Naive thymus-derived CD8-positive, alpha-beta T cell (primary cell): ENCODE results near the gene PPM1D. TPM values are rescaled to one million over a fixed set of nuclear protein-coding genes. Genes with fewer than 3 reads are reported as not detected.

ENCODE experiments used
- ATAC-seq, 2 donors: fragments of 150-1000 bp; cut with Tn5 transposase in 1 of 2; sonication (Bioruptor Pico), chemical (Tn5 transposase) in 1 of 2; 1 replicate in 1 of 2; 2 replicates in 1 of 2; pipeline ENCODE4 v1.10.0; 2021; ENCODE audit warnings: mild to moderate bottlenecking in 2 of 2, moderate library complexity in 2 of 2
- POLR2A ChIA-PET: fragments of 350-600 bp; sonication (Branson Sonifier 250); formaldehyde crosslinking; loops from one replicate; lab custom pipeline; 2021; ENCODE audit warnings: antibody characterized with exemption; lab: Charles Lee
- DNase-seq, 10 donors: peaks; one replicate each; pipeline versions ENCODE4 v3.0.0 to v3.0.0-alpha.2; 2020 to 2022
- H3K27ac Mint-ChIP-seq, 10 donors: one replicate each; pipeline ENCODE4 v1.8.0; 2020 to 2022; ENCODE audit warnings: mild to moderate bottlenecking in 10 of 10, mixed read lengths in 10 of 10, moderate library complexity in 4 of 10, inconsistent platforms in 1 of 10
- H3K27me3 Mint-ChIP-seq, 5 donors: one replicate each; pipeline ENCODE4 v1.8.0; 2021 to 2022; ENCODE audit warnings: mixed read lengths in 5 of 5
- H3K36me3 Mint-ChIP-seq, 3 donors: one replicate each; pipeline ENCODE4 v1.8.0; 2020 to 2022; ENCODE audit warnings: mixed read lengths in 3 of 3, mild to moderate bottlenecking in 2 of 3, inconsistent platforms in 1 of 3
- H3K4me1 Mint-ChIP-seq, 4 donors: one replicate each; pipeline ENCODE4 v1.8.0; 2021 to 2022; ENCODE audit warnings: mixed read lengths in 4 of 4
- H3K4me3 Mint-ChIP-seq, 10 donors: one replicate each; pipeline ENCODE4 v1.8.0; 2020 to 2022; ENCODE audit warnings: mild to moderate bottlenecking in 10 of 10, mixed read lengths in 10 of 10, moderate library complexity in 6 of 10, inconsistent platforms in 1 of 10
- H3K9me3 Mint-ChIP-seq, 9 donors: one replicate each; pipeline ENCODE4 v1.8.0; 2020 to 2022; ENCODE audit warnings: mixed read lengths in 9 of 9, mild to moderate bottlenecking in 3 of 9, inconsistent platforms in 1 of 9, moderate library complexity in 1 of 9
- polyA plus RNA-seq, 3 donors: library from polyadenylated mRNA; unstranded; fragments of 300-500 nt; fragmentation: Illumina TruSeq; gene quantifications; one replicate each; pipeline ENCODE4 v1.2.3, GENCODE V29; 2021
- total RNA-seq, 8 experiments: library from RNA in 2 of 8; stranded (reverse) in 2 of 8; gene quantifications; one replicate each; pipeline ENCODE4 v1.2.3 and lab custom pipeline; 2021 to 2026

PPM1D gene
- total and polyA plus RNA-seq, 5 experiments from 2014 or later, result 5.8 to 18.6 (median 10.9) TPM

GRCh38 chr17:60629120-60629519, 29.1 kb downstream of the PPM1D start:
- ATAC-seq, result no peak
- H3K4me1 Mint-ChIP-seq, result peaks cover 4 to 10% (median 7%) of the 10 kb centered on the region in 4 donors
- no peak overlapping the region for H3K4me3 Mint-ChIP-seq
- H3K36me3 Mint-ChIP-seq, result peaks cover 0 to 38% (median 0%) of the 10 kb centered on the region in 3 donors
- no peak for DNase-seq
- POLR2A ChIA-PET, result no interaction called here
- H3K27ac Mint-ChIP-seq, result peak overlapping the region in 2 of 10 donors; percentile 11 to 15
- no peaks in the 10 kb centered on the region for H3K9me3 Mint-ChIP-seq
- no peaks in the 10 kb centered on the region for H3K27me3 Mint-ChIP-seq

- H3K4me3 Mint-ChIP-seq, result no peak overlapping the region
- no peaks in the 10 kb centered on the region for H3K27me3 Mint-ChIP-seq
- peaks cover 0 to 39% (median 4%) of the 10 kb centered on the region in 3 donors for H3K36me3 Mint-ChIP-seq
- H3K9me3 Mint-ChIP-seq, result no peaks in the 10 kb centered on the region
- no peak for DNase-seq
- H3K4me1 Mint-ChIP-seq, result peaks cover 4 to 10% (median 7%) of the 10 kb centered on the region in 4 donors
- no peak for ATAC-seq
- POLR2A ChIA-PET, result no interaction called here
- peak overlapping the region in 7 of 10 donors; percentile 37 to 86 (median 71) for H3K27ac Mint-ChIP-seq
These were observed 30.4 kb downstream of the PPM1D start for GRCh38 chr17:60630352-60630751.

GRCh38 chr17:60631119-60631518, 31.1 kb downstream of the PPM1D start:
- no peaks in the 10 kb centered on the region for H3K27me3 Mint-ChIP-seq
- H3K4me3 Mint-ChIP-seq, result no peak overlapping the region
- H3K4me1 Mint-ChIP-seq, result peaks cover 4 to 10% (median 7%) of the 10 kb centered on the region in 4 donors
- peak overlapping the region in 9 of 10 donors; percentile 25 to 86 (median 56) for H3K27ac Mint-ChIP-seq
- DNase-seq, result no peak
- POLR2A ChIA-PET, result no interaction called here
- peaks cover 0 to 42% (median 4%) of the 10 kb centered on the region in 3 donors for H3K36me3 Mint-ChIP-seq
- no peaks in the 10 kb centered on the region for H3K9me3 Mint-ChIP-seq
- no peak for ATAC-seq

GRCh38 chr17:60637683-60638082, 37.7 kb downstream of the PPM1D start:
- POLR2A ChIA-PET, result interaction anchor here (1.0 kb wide), 1 partner anchor 36 kb away, joined by 3 read pairs; no protein-coding TSS in a partner anchor
- H3K9me3 Mint-ChIP-seq, result no peaks in the 10 kb centered on the region
- peaks cover 0 to 6% (median 3%) of the 10 kb centered on the region in 4 donors for H3K4me1 Mint-ChIP-seq
- DNase-seq, result no peak
- H3K27ac Mint-ChIP-seq, result peak overlapping the region in 6 of 10 donors; percentile 2 to 45 (median 28)
- H3K4me3 Mint-ChIP-seq, result no peak overlapping the region
- ATAC-seq, result no peak
- H3K27me3 Mint-ChIP-seq, result no peaks in the 10 kb centered on the region
- peaks cover 0 to 64% (median 4%) of the 10 kb centered on the region in 3 donors for H3K36me3 Mint-ChIP-seq

- no peak overlapping the region for H3K27ac Mint-ChIP-seq
- DNase-seq (no peak), ATAC-seq (no peak)
- no peaks in the 10 kb centered on the region for H3K27me3 Mint-ChIP-seq
- H3K9me3 Mint-ChIP-seq, result no peaks in the 10 kb centered on the region
- POLR2A ChIA-PET, result interaction anchor here (0.7 kb wide), 1 partner anchor 66 kb away, joined by 3 read pairs; no protein-coding TSS in a partner anchor
- peaks cover 0 to 7% (median 3%) of the 10 kb centered on the region in 4 donors for H3K4me1 Mint-ChIP-seq
- H3K4me3 Mint-ChIP-seq, result no peak overlapping the region
- H3K36me3 Mint-ChIP-seq, result peaks cover 0 to 62% (median 4%) of the 10 kb centered on the region in 3 donors
These were observed 39.0 kb downstream of the PPM1D start for GRCh38 chr17:60639019-60639330.

GRCh38 chr17:60640503-60640902, 40.5 kb downstream of the PPM1D start:
- peaks cover 0 to 7% (median 3%) of the 10 kb centered on the region in 4 donors for H3K4me1 Mint-ChIP-seq
- no peaks in the 10 kb centered on the region for H3K9me3 Mint-ChIP-seq
- H3K27me3 Mint-ChIP-seq, result no peaks in the 10 kb centered on the region
- H3K36me3 Mint-ChIP-seq, result peaks cover 0 to 53% (median 0%) of the 10 kb centered on the region in 3 donors
- no peak overlapping the region for H3K4me3 Mint-ChIP-seq
- DNase-seq (no peak), ATAC-seq (no peak)
- POLR2A ChIA-PET, result no interaction called here
- H3K27ac Mint-ChIP-seq, result no peak overlapping the region

GRCh38 chr17:60641126-60641525, 41.1 kb downstream of the PPM1D start:
- DNase-seq, result no peak
- no peak for ATAC-seq
- H3K36me3 Mint-ChIP-seq, result peaks cover 0 to 47% (median 0%) of the 10 kb centered on the region in 3 donors
- peaks cover 2 to 9% (median 6%) of the 10 kb centered on the region in 4 donors for H3K4me1 Mint-ChIP-seq
- H3K4me3 Mint-ChIP-seq, result no peak overlapping the region
- no peaks in the 10 kb centered on the region for H3K27me3 Mint-ChIP-seq
- H3K9me3 Mint-ChIP-seq, result no peaks in the 10 kb centered on the region
- POLR2A ChIA-PET, result no interaction called here
- peak overlapping the region in 1 of 10 donors; percentile 6 for H3K27ac Mint-ChIP-seq

GRCh38 chr17:60641810-60642220, 41.8 kb downstream of the PPM1D start:
- POLR2A ChIA-PET, result no interaction called here
- Mint-ChIP-seq H3K36me3 (peaks cover 0 to 43% (median 0%) of the 10 kb centered on the region in 3 donors), H3K4me1 (peaks cover 4 to 16% (median 12%) of the 10 kb centered on the region in 4 donors), H3K4me3 (no peak overlapping the region), H3K27me3 (no peaks in the 10 kb centered on the region), H3K9me3 (no peaks in the 10 kb centered on the region), H3K27ac (peak overlapping the region in 1 of 10 donors; percentile 58)
- DNase-seq (peak in 9 of 10 donors; percentile 8 to 66 (median 43)), ATAC-seq (peak; percentile 35 to 53)

GRCh38 chr17:60645918-60646523, 46.0 kb downstream of the PPM1D start:
- POLR2A ChIA-PET, result no interaction called here

GRCh38 chr17:60646701-60647100, 46.7 kb downstream of the PPM1D start:
- peak overlapping the region in 4 of 10 donors; percentile 4 to 30 (median 16) for H3K27ac Mint-ChIP-seq
- H3K9me3 Mint-ChIP-seq, result no peaks in the 10 kb centered on the region
- ATAC-seq, result no peak
- H3K4me3 Mint-ChIP-seq, result no peak overlapping the region
- H3K36me3 Mint-ChIP-seq, result peaks cover 8 to 48% (median 13%) of the 10 kb centered on the region in 3 donors
- no peaks in the 10 kb centered on the region for H3K27me3 Mint-ChIP-seq
- DNase-seq, result no peak
- POLR2A ChIA-PET, result no interaction called here
- H3K4me1 Mint-ChIP-seq, result peaks cover 4 to 19% (median 12%) of the 10 kb centered on the region in 4 donors

More at GRCh38 chr17:60645918-60646523, 46.0 kb downstream of the PPM1D start:
- Mint-ChIP-seq H3K4me1 (peaks cover 4 to 20% (median 12%) of the 10 kb centered on the region in 4 donors), H3K4me3 (no peak overlapping the region), H3K9me3 (no peaks in the 10 kb centered on the region), H3K27ac (peak overlapping the region in 4 of 10 donors; percentile 4 to 83 (median 34)), H3K36me3 (peaks cover 7 to 49% (median 11%) of the 10 kb centered on the region in 3 donors), H3K27me3 (no peaks in the 10 kb centered on the region)
- ATAC-seq (no peak), DNase-seq (no peak)

GRCh38 chr17:60647705-60648104, 47.7 kb downstream of the PPM1D start:
- Mint-ChIP-seq H3K27ac (no peak overlapping the region), H3K27me3 (no peaks in the 10 kb centered on the region), H3K9me3 (no peaks in the 10 kb centered on the region), H3K36me3 (peaks cover 8 to 54% (median 14%) of the 10 kb centered on the region in 3 donors), H3K4me3 (no peak overlapping the region), H3K4me1 (peaks cover 9 to 25% (median 19%) of the 10 kb centered on the region in 4 donors)
- no peak for ATAC-seq
- POLR2A ChIA-PET, result no interaction called here
- no peak for DNase-seq

GRCh38 chr17:60652454-60653247, 52.7 kb downstream of the PPM1D start:
- Mint-ChIP-seq H3K36me3 (peaks cover 8 to 69% (median 17%) of the 10 kb centered on the region in 3 donors), H3K4me1 (peaks cover 10 to 26% (median 22%) of the 10 kb centered on the region in 4 donors), H3K27me3 (no peaks in the 10 kb centered on the region), H3K27ac (peak overlapping the region in 3 of 10 donors; percentile 66 to 76 (median 75)), H3K9me3 (no peaks in the 10 kb centered on the region), H3K4me3 (no peak overlapping the region)
- ATAC-seq (no peak), DNase-seq (no peak)
- POLR2A ChIA-PET, result no interaction called here

- Mint-ChIP-seq H3K9me3 (no peaks in the 10 kb centered on the region), H3K27ac (peak overlapping the region in 2 of 10 donors; percentile 49 to 69), H3K4me3 (no peak overlapping the region), H3K27me3 (no peaks in the 10 kb centered on the region), H3K4me1 (peaks cover 10 to 26% (median 22%) of the 10 kb centered on the region in 4 donors), H3K36me3 (peaks cover 8 to 65% (median 13%) of the 10 kb centered on the region in 3 donors)
- ATAC-seq, result no peak
- DNase-seq, result no peak
- POLR2A ChIA-PET, result no interaction called here
These were observed 53.6 kb downstream of the PPM1D start for GRCh38 chr17:60653569-60653968.
